Measurements from ENCODE around the gene NUDCD3. TPM values are rescaled to one million over a fixed set of nuclear protein-coding genes. Genes with fewer than 3 reads are reported as not detected.
A peak's percentile ranks its signal among the peaks of the same experiment; 100 is the strongest.
"Not testable (repeated sequence)": the region's sequence is repeated elsewhere in the genome, so short reads cannot be mapped to it uniquely, and the experiment has no call there.

The NUDCD3 gene
- total RNA-seq, 2 donors from 2014 or later, result 105 to 120 TPM

DNA sequence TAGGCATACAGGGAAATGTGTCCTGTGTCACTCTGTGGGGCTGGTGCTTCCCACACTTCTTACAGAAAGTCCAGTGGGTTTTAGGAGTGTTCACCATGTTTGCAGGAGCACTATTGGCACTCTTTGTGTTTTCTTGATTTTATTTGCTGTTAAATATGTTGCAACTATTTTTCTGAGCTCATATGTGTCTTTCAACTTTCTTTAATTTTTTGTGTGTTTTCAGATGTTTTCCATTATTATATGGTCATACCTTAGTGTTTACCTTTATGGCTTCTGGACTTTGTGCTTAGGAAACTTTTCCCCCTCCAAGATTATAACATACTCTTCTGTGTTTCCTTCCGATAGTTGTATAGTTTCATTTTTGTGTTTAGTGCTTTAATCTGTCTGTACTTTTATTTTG lies 20.8 kb upstream of the NUDCD3 start:
- H3K9me3 Mint-ChIP-seq, result peaks cover 3 to 7% of the 10 kb centered on the region in 2 donors
- H3K27ac Mint-ChIP-seq, result no peak overlapping the region
- peaks cover 11% of the 10 kb centered on the region for H3K27me3 Mint-ChIP-seq (ENCODE audit: low read depth)
- no peak overlapping the region for H3K4me3 Mint-ChIP-seq
- ATAC-seq (replicated peaks in 1 of 2) (no peak), DNase-seq (no peak)
- H3K4me1 Mint-ChIP-seq (ENCODE audit: low read depth), result peaks cover 11% of the 10 kb centered on the region
- H3K36me3 Mint-ChIP-seq (ENCODE audit: insufficient read depth in 2 of 2), result peaks cover 5 to 8% of the 10 kb centered on the region in 2 donors

DNA sequence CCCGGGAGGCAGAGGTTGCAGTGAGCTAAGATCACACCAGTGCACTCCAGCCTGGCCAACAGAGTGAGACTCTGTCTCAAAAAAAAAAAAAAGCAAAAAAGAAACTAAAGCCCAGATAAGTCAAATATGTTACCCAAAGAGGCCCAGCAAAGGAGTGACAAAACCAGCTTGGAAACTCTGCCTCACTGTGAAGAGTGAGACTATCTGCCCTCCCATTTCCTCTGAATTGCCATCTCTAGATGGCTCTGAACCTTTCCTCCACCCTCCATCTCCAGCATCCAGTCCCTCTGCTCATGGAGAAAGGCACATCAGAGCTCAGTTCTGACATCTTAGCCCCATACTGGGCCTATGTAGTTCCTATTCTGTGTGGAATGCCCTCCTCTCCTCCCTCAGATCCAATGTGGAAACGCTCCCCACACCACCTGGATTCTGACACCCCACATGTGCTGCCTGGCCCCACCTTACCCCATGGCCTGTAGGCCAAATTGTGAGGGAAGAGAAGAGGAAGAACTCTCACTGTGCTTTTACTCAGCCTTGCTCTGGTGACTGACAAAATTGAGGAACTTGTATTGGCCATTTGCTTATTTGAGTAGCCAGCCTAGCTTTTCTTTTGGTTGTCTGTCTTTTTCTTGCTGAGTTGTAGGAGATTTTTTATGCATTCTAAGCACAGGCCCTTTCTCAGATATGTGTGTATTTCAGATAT lies 18.0 kb upstream of the NUDCD3 start:
- peak; percentile 51 to 56 for ATAC-seq (replicated peaks in 1 of 2)
- H3K27ac Mint-ChIP-seq, result peak overlapping the region; percentile 26

DNA sequence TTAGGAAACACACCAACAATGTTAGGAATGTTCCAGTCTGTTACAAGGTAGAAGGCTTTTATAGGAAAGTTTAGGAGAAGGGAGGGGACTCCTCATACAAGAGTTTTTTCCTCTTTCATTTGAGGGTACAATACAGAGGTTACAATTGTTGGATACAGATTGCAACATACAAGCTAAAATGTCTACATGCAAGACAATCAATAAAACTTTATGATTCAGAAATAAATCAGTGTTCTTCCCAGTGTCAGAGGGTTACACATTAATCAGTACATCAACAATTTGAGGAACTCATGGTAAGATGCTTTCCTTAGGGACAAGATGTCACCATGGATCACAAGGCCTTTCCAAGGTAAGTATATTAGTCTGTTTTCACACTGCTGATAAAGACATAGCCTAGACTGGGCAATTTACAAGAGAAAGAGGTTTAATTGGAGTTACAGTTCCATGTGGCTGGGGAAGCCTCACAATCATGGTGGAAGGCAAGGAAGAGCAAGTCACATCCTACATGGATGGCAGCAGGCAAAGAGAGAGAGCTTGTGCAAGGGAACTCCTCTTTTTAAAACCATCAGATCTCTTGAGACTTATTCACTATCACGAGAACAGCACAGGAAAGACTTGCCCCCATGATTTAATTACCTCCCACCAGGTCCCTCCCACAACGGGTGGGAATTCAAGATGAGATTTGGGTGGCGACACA lies 16.3 kb upstream of the NUDCD3 start:
- DNase-seq; ATAC-seq (replicated peaks in 1 of 2); H3K27ac Mint-ChIP-seq; H3K4me3 Mint-ChIP-seq; H3K27me3 Mint-ChIP-seq (ENCODE audit: low read depth): not testable (repeated sequence)
- Mint-ChIP-seq H3K9me3 (peaks cover 8 to 11% of the 10 kb centered on the region in 2 donors), H3K4me1 (ENCODE audit: low read depth) (peaks cover 11% of the 10 kb centered on the region), H3K36me3 (ENCODE audit: insufficient read depth in 2 of 2) (peaks cover 5 to 14% of the 10 kb centered on the region in 2 donors)

More for the DNA sequence above, 18.0 kb upstream of the NUDCD3 start:
- peaks cover 11% of the 10 kb centered on the region for H3K4me1 Mint-ChIP-seq (ENCODE audit: low read depth)
- peaks cover 8 to 11% of the 10 kb centered on the region in 2 donors for H3K9me3 Mint-ChIP-seq
- peaks cover 5 to 14% of the 10 kb centered on the region in 2 donors for H3K36me3 Mint-ChIP-seq (ENCODE audit: insufficient read depth in 2 of 2)
- no peak for DNase-seq
- peak overlapping the region in 1 of 2 donors; percentile 28 for H3K4me3 Mint-ChIP-seq
- peaks cover 11% of the 10 kb centered on the region for H3K27me3 Mint-ChIP-seq (ENCODE audit: low read depth)

- no peak overlapping the region for H3K4me3 Mint-ChIP-seq
- no peak for DNase-seq
- H3K27me3 Mint-ChIP-seq (ENCODE audit: low read depth), result no peaks in the 10 kb centered on the region
- H3K36me3 Mint-ChIP-seq (ENCODE audit: insufficient read depth in 2 of 2), result peaks cover 5 to 12% of the 10 kb centered on the region in 2 donors
- ATAC-seq (replicated peaks in 1 of 2), result no peak
- peaks cover 8 to 10% of the 10 kb centered on the region in 2 donors for H3K9me3 Mint-ChIP-seq
- H3K27ac Mint-ChIP-seq, result no peak overlapping the region
- peaks cover 11% of the 10 kb centered on the region for H3K4me1 Mint-ChIP-seq (ENCODE audit: low read depth)
These were observed 15.1 kb upstream of the NUDCD3 start for GRCh38 chr7:44505595-44505994.

GRCh38 chr7:44498230-44498954 lies 7.9 kb upstream of the NUDCD3 start:
- peaks cover 8% of the 10 kb centered on the region for H3K27me3 Mint-ChIP-seq (ENCODE audit: low read depth)
- DNase-seq (no peak), ATAC-seq (replicated peaks in 1 of 2) (no peak)
- H3K36me3 Mint-ChIP-seq (ENCODE audit: insufficient read depth in 2 of 2), result no peaks in the 10 kb centered on the region
- H3K4me3 Mint-ChIP-seq, result no peak overlapping the region
- H3K4me1 Mint-ChIP-seq (ENCODE audit: low read depth), result no peaks in the 10 kb centered on the region
- H3K9me3 Mint-ChIP-seq, result no peaks in the 10 kb centered on the region
- H3K27ac Mint-ChIP-seq, result no peak overlapping the region

DNA sequence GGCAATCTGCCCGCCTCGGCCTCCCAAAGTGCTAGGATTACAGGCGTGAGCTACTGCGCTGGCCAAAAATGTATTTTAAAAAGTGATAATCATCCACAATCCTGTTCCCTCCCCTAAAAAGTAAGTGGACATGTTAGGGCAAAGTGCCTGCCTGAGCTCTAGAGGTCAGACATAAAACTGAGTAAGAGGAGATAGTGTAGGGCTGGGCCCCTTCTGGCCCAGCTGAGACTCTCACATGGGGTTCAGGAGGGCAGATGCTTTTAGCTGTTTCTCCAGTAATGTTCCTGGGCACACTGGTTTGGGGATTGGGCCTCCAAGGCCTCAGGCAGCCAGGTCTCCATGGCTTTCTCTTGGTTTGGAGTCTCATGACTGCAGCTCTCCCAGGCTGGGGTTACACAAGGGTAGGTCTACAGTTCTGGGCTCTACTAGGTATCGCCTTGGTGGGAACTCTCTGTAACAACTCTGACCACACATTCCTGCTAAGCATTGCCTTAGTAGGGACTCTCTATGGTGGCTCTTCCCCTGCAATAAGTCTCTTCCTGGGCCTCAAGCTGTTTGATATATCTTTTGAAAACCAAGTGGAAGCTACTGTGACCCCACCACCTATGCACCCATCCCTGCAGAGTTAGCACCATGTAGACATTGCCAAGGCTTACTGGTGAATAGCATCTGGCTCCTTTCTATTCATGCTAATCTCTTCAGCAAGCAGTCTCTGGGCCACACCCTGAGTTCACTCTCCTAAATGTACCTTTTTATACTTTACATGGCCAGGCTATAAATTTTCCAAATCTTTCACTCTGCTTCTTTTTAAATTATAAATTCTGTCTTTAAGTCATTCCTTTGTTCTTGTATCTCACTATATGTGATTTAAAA lies 6.9 kb upstream of the NUDCD3 start:
- DNase-seq (no peak), ATAC-seq (replicated peaks in 1 of 2) (no peak)
- Mint-ChIP-seq H3K36me3 (ENCODE audit: insufficient read depth in 2 of 2) (no peaks in the 10 kb centered on the region), H3K27me3 (ENCODE audit: low read depth) (peaks cover 8% of the 10 kb centered on the region), H3K4me1 (ENCODE audit: low read depth) (no peaks in the 10 kb centered on the region), H3K9me3 (no peaks in the 10 kb centered on the region), H3K4me3 (no peak overlapping the region), H3K27ac (no peak overlapping the region)

GRCh38 chr7:44496385-44496784 lies 5.9 kb upstream of the NUDCD3 start:
- no peak overlapping the region for H3K27ac Mint-ChIP-seq
- H3K36me3 Mint-ChIP-seq (ENCODE audit: insufficient read depth in 2 of 2), result no peaks in the 10 kb centered on the region
- H3K4me1 Mint-ChIP-seq (ENCODE audit: low read depth), result peaks cover under 1% of the 10 kb centered on the region
- ATAC-seq (replicated peaks in 1 of 2) (no peak), DNase-seq (no peak)
- peaks cover 8% of the 10 kb centered on the region for H3K27me3 Mint-ChIP-seq (ENCODE audit: low read depth)
- H3K9me3 Mint-ChIP-seq, result no peaks in the 10 kb centered on the region
- H3K4me3 Mint-ChIP-seq, result no peak overlapping the region

DNA sequence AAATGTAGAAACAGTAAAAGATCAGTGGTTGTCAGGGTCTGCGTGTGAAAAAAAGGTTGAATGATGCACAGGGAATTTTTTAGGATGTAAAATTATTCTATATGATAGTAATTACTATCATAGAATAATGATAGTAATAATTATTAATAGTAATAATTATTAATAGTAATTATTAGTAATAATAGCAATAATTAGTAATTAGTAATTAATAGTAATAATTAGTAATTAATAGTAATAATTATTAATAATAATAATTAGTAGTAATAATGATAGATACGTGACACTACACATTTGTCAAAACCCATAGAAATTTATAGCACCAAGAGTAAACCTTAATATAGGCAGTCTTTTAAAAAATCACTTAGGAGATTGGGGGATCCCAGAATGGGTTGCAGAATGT lies 4.5 kb upstream of the NUDCD3 start:
- ATAC-seq (replicated peaks in 1 of 2) (no peak), DNase-seq (no peak)
- Mint-ChIP-seq H3K27ac (no peak overlapping the region), H3K4me3 (no peak overlapping the region), H3K9me3 (no peaks in the 10 kb centered on the region), H3K4me1 (ENCODE audit: low read depth) (peaks cover 9% of the 10 kb centered on the region), H3K27me3 (ENCODE audit: low read depth) (peaks cover 8% of the 10 kb centered on the region), H3K36me3 (ENCODE audit: insufficient read depth in 2 of 2) (peaks cover 1 to 3% of the 10 kb centered on the region in 2 donors)

GRCh38 chr7:44491229-44491628 lies 771 bp upstream of the NUDCD3 start:
- H3K4me3 Mint-ChIP-seq, result peak overlapping the region; percentile 94 to 96
- H3K9me3 Mint-ChIP-seq, result no peaks in the 10 kb centered on the region
- DNase-seq (no peak), ATAC-seq (replicated peaks in 1 of 2) (no peak)
- H3K27ac Mint-ChIP-seq, result peak overlapping the region; percentile 97
- peaks cover 43% of the 10 kb centered on the region for H3K4me1 Mint-ChIP-seq (ENCODE audit: low read depth)
- peaks cover 8% of the 10 kb centered on the region for H3K27me3 Mint-ChIP-seq (ENCODE audit: low read depth)
- H3K36me3 Mint-ChIP-seq (ENCODE audit: insufficient read depth in 2 of 2), result peaks cover 1 to 11% of the 10 kb centered on the region in 2 donors

DNA sequence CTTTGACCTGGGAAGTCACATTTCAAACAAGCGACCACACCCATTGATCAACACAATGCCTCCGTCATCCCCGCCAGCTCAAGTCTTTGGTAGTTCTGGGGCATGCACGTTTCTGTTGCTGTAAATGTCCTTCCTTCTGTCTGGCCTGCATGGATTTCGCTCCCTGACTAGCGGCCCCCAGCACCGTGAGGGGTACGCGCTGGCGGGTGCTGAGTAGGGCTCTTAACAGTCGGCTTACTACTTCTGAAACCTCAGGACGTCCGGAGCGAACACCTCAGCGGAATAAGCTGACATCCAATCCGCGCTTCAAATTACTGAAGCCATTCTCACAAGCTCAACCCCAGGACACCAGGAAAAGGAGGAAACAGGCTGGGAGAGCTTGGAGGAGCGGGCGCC lies 505 bp downstream of the NUDCD3 start:
- H3K4me3 Mint-ChIP-seq, result peak overlapping the region; percentile 94 to 96
- DNase-seq (peak in 1 of 2 donors; percentile 49), ATAC-seq (replicated peaks in 1 of 2) (peak; percentile 53 to 56)
- H3K9me3 Mint-ChIP-seq, result no peaks in the 10 kb centered on the region
- no peaks in the 10 kb centered on the region for H3K27me3 Mint-ChIP-seq (ENCODE audit: low read depth)
- peaks cover 3 to 15% of the 10 kb centered on the region in 2 donors for H3K36me3 Mint-ChIP-seq (ENCODE audit: insufficient read depth in 2 of 2)
- H3K27ac Mint-ChIP-seq, result peak overlapping the region; percentile 98
- peaks cover 56% of the 10 kb centered on the region for H3K4me1 Mint-ChIP-seq (ENCODE audit: low read depth)

- peaks cover 62% of the 10 kb centered on the region for H3K4me1 Mint-ChIP-seq (ENCODE audit: low read depth)
- peak overlapping the region; percentile 94 to 96 for H3K4me3 Mint-ChIP-seq
- peaks cover 11 to 23% of the 10 kb centered on the region in 2 donors for H3K36me3 Mint-ChIP-seq (ENCODE audit: insufficient read depth in 2 of 2)
- ATAC-seq (replicated peaks in 1 of 2) (no peak), DNase-seq (no peak)
- H3K27ac Mint-ChIP-seq, result peak overlapping the region; percentile 98
- H3K27me3 Mint-ChIP-seq (ENCODE audit: low read depth), result no peaks in the 10 kb centered on the region
- no peaks in the 10 kb centered on the region for H3K9me3 Mint-ChIP-seq
These were observed 1.5 kb downstream of the NUDCD3 start for GRCh38 chr7:44488955-44489354.

- ATAC-seq (replicated peaks in 1 of 2) (no peak), DNase-seq (no peak)
- H3K27ac Mint-ChIP-seq, result no peak overlapping the region
- peaks cover 26 to 43% of the 10 kb centered on the region in 2 donors for H3K36me3 Mint-ChIP-seq (ENCODE audit: insufficient read depth in 2 of 2)
- peaks cover 71% of the 10 kb centered on the region for H3K4me1 Mint-ChIP-seq (ENCODE audit: low read depth)
- H3K4me3 Mint-ChIP-seq, result peak overlapping the region; percentile 7 to 12
- H3K9me3 Mint-ChIP-seq, result peaks cover 4 to 9% of the 10 kb centered on the region in 2 donors
- H3K27me3 Mint-ChIP-seq (ENCODE audit: low read depth), result no peaks in the 10 kb centered on the region
These were observed 3.8 kb downstream of the NUDCD3 start for GRCh38 chr7:44486693-44487092.

Data from activated T-cell treated with anti-CD3 and anti-CD28 coated beads, Interleukin-2, amount 50 U/mL, for 72 hours (primary cell).